HG03558 (cell line): ENCODE results near the gene FSTL4.

ENCODE experiments used
- ATAC-seq: cut with Tn5 transposase; IDR thresholded peaks from one replicate; pipeline ENCODE4 v1.9.1; 2021; ENCODE audit warnings: moderate number of reproducible peaks; ENCODE audit not compliant: unreplicated experiment; ENCODE audit errors: extremely low read depth

Gene FSTL4

GRCh38 chr5:133611357-133612248 lies 738 bp downstream of the FSTL4 start:
- no peak for ATAC-seq

- no peak for ATAC-seq
Observed at GRCh38 chr5:133610489-133611356, 1.6 kb downstream of the FSTL4 start.

GRCh38 chr5:133607451-133607850 lies 4.9 kb downstream of the FSTL4 start:
- no peak for ATAC-seq

GRCh38 chr5:133606835-133607234 lies 5.5 kb downstream of the FSTL4 start:
- no peak for ATAC-seq

GRCh38 chr5:133605323-133605722 lies 7.0 kb downstream of the FSTL4 start:
- no peak for ATAC-seq

- ATAC-seq: no peak
Observed at GRCh38 chr5:133603711-133604110, 8.6 kb downstream of the FSTL4 start.

- ATAC-seq: no peak
Observed at GRCh38 chr5:133602835-133603380, 9.4 kb downstream of the FSTL4 start.

- no peak for ATAC-seq
Observed at GRCh38 chr5:133599600-133599999, 12.7 kb downstream of the FSTL4 start.

GRCh38 chr5:133599044-133599443 lies 13.3 kb downstream of the FSTL4 start:
- no peak for ATAC-seq

- no peak for ATAC-seq
Observed at GRCh38 chr5:133596049-133596448, 16.3 kb downstream of the FSTL4 start.

GRCh38 chr5:133595465-133595864 lies 16.9 kb downstream of the FSTL4 start:
- ATAC-seq: no peak

- no peak for ATAC-seq
Observed at GRCh38 chr5:133589286-133589685, 23.1 kb downstream of the FSTL4 start.

- no peak for ATAC-seq
Observed at GRCh38 chr5:133582971-133583370, 29.4 kb downstream of the FSTL4 start.

- ATAC-seq: no peak
Observed at GRCh38 chr5:133581918-133582317, 30.4 kb downstream of the FSTL4 start.

GRCh38 chr5:133581348-133581747 lies 31.0 kb downstream of the FSTL4 start:
- ATAC-seq: no peak

- no peak for ATAC-seq
Observed at GRCh38 chr5:133580618-133581017, 31.7 kb downstream of the FSTL4 start.

- no peak for ATAC-seq
Observed at GRCh38 chr5:133579766-133580165, 32.6 kb downstream of the FSTL4 start.

GRCh38 chr5:133569347-133569746 lies 43.0 kb downstream of the FSTL4 start:
- no peak for ATAC-seq

GRCh38 chr5:133565993-133566392 lies 46.3 kb downstream of the FSTL4 start:
- ATAC-seq: no peak

- no peak for ATAC-seq
Observed at GRCh38 chr5:133564921-133565565, 47.3 kb downstream of the FSTL4 start.
